ENCODE results near the gene GOLGB1. TPM values are rescaled to one million over a fixed set of nuclear protein-coding genes. Genes with fewer than 3 reads are reported as not detected.

The GOLGB1 gene
- total and polyA plus RNA-seq, 4 experiments from 2014 or later: 1.3 to 49.3 (median 32.3) TPM

DNA sequence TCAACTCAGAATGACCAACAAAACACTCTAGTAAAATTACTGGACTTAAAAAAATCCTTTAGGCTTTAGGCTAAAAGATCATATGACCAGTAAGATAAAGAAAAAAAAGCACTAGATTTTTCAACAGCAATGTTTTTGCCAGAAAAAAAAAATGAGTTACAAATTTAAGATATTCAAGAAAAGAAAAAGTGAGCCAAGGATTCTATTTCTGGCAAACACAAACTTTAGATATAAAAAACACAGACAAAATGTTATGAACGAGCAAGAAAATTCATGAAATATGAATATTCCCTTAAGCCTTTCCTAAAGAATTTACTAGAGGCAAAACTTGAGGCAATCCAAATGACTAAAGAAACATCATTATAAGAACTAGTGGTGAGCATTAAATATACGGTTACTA lies 8.6 kb downstream of the GOLGB1 start:
- H3K36me3 Mint-ChIP-seq: peaks cover 26 to 28% of the 10 kb centered on the region in 2 donors
- no peaks in the 10 kb centered on the region for H3K27me3 ChIP-seq (ENCODE audit: insufficient read depth, low read length)
- no peak overlapping the region for H3K4me3 Mint-ChIP-seq
- POLR2A ChIA-PET (ENCODE audit: partially characterized antibody): no interaction called here
- H3K9me3 Mint-ChIP-seq: peaks cover 0 to 6% (median 2%) of the 10 kb centered on the region in 8 donors
- DNase-seq: no peak
- CTCF ChIA-PET (ENCODE audit: partially characterized antibody): no interaction called here
- H3K36me3 ChIP-seq (ENCODE audit: insufficient read depth, low read length): no peaks in the 10 kb centered on the region
- H3K4me1 Mint-ChIP-seq: peaks cover 29 to 61% (median 40%) of the 10 kb centered on the region in 4 donors
- no peaks in the 10 kb centered on the region for H3K27me3 Mint-ChIP-seq
- no peaks in the 10 kb centered on the region for H3K9me3 ChIP-seq (ENCODE audit: control insufficient read depth in 1 of 2, low read length in 2 of 2)
- peak overlapping the region in 1 of 7 donors; percentile 72 for H3K27ac Mint-ChIP-seq
- peaks cover 14% of the 10 kb centered on the region for H3K4me1 ChIP-seq (ENCODE audit: insufficient read depth, low read length)
- no peak overlapping the region for H3K27ac ChIP-seq (ENCODE audit: low read depth, low read length)
- intact Hi-C loops (cut with micrococcal nuclease): loop anchor here (10.0 kb wide), 2 partner anchors 1146 to 1646 kb away; partner anchors contain the start of genes GSK3B and NDUFB4
- no peak overlapping the region for H3K4me3 ChIP-seq (ENCODE audit: low read length in 2 of 2)

DNA sequence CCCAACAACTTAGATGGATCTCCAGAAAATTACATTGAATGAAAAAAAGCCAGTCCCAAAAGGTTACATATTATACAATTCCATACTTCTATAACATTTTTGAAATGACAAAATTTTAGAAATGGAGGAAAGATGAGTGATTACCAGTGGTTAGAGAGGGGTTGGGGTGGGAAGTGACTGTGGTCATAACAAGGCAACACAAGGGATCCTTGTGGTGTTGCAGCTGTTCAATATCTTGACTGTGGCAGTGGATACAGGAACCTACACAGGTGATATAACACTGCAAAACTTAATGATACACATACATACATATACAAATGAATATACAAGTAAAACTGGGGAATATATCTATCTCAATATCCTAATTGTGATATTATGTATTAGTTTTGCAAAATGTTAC lies 9.6 kb downstream of the GOLGB1 start:
- Mint-ChIP-seq H3K9me3 (peaks cover 0 to 6% (median 2%) of the 10 kb centered on the region in 8 donors), H3K27ac (peak overlapping the region in 1 of 7 donors; percentile 41), H3K27me3 (no peaks in the 10 kb centered on the region), H3K36me3 (peaks cover 26 to 28% of the 10 kb centered on the region in 2 donors), H3K4me1 (peaks cover 33 to 62% (median 47%) of the 10 kb centered on the region in 4 donors), H3K4me3 (peak overlapping the region in 2 of 8 donors; percentile 8 to 10)
- intact Hi-C loops (cut with micrococcal nuclease): loop anchor here (10.0 kb wide), 2 partner anchors 1145 to 1645 kb away; partner anchors contain the start of genes GSK3B and NDUFB4
- ChIA-PET CTCF (ENCODE audit: partially characterized antibody) (no interaction called here), POLR2A (ENCODE audit: partially characterized antibody) (no interaction called here)
- peaks cover 8% of the 10 kb centered on the region for H3K4me1 ChIP-seq (ENCODE audit: insufficient read depth, low read length)
- no peak overlapping the region for H3K4me3 ChIP-seq (ENCODE audit: low read length in 2 of 2)
- no peaks in the 10 kb centered on the region for H3K27me3 ChIP-seq (ENCODE audit: insufficient read depth, low read length)
- H3K9me3 ChIP-seq (ENCODE audit: control insufficient read depth in 1 of 2, low read length in 2 of 2): no peaks in the 10 kb centered on the region
- H3K27ac ChIP-seq (ENCODE audit: low read depth, low read length): no peak overlapping the region
- H3K36me3 ChIP-seq (ENCODE audit: insufficient read depth, low read length): no peaks in the 10 kb centered on the region
- DNase-seq: no peak

DNA sequence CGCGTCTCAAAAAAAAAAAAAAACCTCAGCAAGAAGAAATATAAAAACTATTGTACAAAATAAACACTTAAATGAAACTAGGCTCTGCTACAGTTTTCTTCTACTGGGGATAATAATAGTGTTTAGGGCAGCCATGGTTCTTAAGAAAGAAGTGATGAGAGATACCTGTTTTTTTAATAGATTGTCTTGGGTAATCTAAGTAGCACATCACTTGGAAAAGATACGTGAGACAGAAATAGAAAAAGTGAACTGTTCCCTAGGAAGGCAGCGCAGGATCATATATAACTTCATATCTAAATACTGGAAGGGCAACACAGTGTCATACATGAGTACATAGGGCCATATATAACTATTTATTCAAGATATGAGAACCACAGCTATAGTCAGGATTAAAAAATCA lies 11.9 kb downstream of the GOLGB1 start:
- no peaks in the 10 kb centered on the region for H3K27me3 Mint-ChIP-seq
- peaks cover 37 to 65% (median 53%) of the 10 kb centered on the region in 4 donors for H3K4me1 Mint-ChIP-seq
- Histone ChIP-seq H3K9me3 (ENCODE audit: control insufficient read depth in 1 of 2, low read length in 2 of 2) (no peaks in the 10 kb centered on the region), H3K4me3 (ENCODE audit: low read length in 2 of 2) (no peak overlapping the region), H3K36me3 (ENCODE audit: insufficient read depth, low read length) (no peaks in the 10 kb centered on the region), H3K4me1 (ENCODE audit: insufficient read depth, low read length) (peaks cover 4% of the 10 kb centered on the region), H3K27ac (ENCODE audit: low read depth, low read length) (no peak overlapping the region), H3K27me3 (ENCODE audit: insufficient read depth, low read length) (no peaks in the 10 kb centered on the region)
- ChIA-PET POLR2A (ENCODE audit: partially characterized antibody) (no interaction called here), CTCF (ENCODE audit: partially characterized antibody) (no interaction called here)
- peaks cover 0 to 3% (median 0%) of the 10 kb centered on the region in 8 donors for H3K9me3 Mint-ChIP-seq
- DNase-seq: no peak
- H3K27ac Mint-ChIP-seq: peak overlapping the region in 1 of 7 donors; percentile 11
- H3K36me3 Mint-ChIP-seq: peaks cover 20 to 22% of the 10 kb centered on the region in 2 donors
- H3K4me3 Mint-ChIP-seq: peak overlapping the region in 1 of 8 donors; percentile 2
- intact Hi-C loops (cut with micrococcal nuclease): no loop called here

DNA sequence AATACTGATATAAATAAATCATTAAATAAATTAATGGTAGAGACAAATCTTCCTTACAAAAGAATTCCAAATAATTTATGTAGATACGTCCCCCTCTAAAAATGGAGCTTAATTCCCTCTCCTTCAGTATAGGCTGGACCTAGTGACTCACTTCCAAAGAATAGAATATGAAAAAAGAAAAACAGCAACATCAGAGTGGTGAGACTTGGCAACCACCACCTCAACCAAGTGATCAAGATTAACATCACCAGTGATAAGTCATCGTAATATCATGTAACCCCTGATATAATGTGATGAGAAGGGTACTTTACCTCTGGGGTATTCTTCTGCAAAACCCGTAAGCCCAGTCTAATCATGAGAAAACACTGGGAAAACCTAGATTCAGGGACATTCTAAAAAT lies 13.4 kb downstream of the GOLGB1 start:
- H3K9me3 ChIP-seq (ENCODE audit: control insufficient read depth in 1 of 2, low read length in 2 of 2): no peaks in the 10 kb centered on the region
- H3K36me3 ChIP-seq (ENCODE audit: insufficient read depth, low read length): no peaks in the 10 kb centered on the region
- POLR2A ChIA-PET (ENCODE audit: partially characterized antibody): interaction anchor here (1.0 kb wide), 1 partner anchor 13 kb away, joined by 3 read pairs; the partner anchor contains the start of gene GOLGB1
- intact Hi-C loops (cut with micrococcal nuclease): no loop called here
- CTCF ChIA-PET (ENCODE audit: partially characterized antibody): no interaction called here
- peaks cover 10 to 20% of the 10 kb centered on the region in 2 donors for H3K36me3 Mint-ChIP-seq
- H3K27me3 ChIP-seq (ENCODE audit: insufficient read depth, low read length): no peaks in the 10 kb centered on the region
- no peak overlapping the region for H3K4me3 ChIP-seq (ENCODE audit: low read length in 2 of 2)
- H3K4me1 ChIP-seq (ENCODE audit: insufficient read depth, low read length): peaks cover 4% of the 10 kb centered on the region
- H3K4me3 Mint-ChIP-seq: no peak overlapping the region
- H3K27me3 Mint-ChIP-seq: no peaks in the 10 kb centered on the region
- no peaks in the 10 kb centered on the region for H3K9me3 Mint-ChIP-seq
- H3K27ac ChIP-seq (ENCODE audit: low read depth, low read length): no peak overlapping the region
- peaks cover 42 to 57% (median 51%) of the 10 kb centered on the region in 4 donors for H3K4me1 Mint-ChIP-seq
- no peak overlapping the region for H3K27ac Mint-ChIP-seq
- no peak for DNase-seq

DNA sequence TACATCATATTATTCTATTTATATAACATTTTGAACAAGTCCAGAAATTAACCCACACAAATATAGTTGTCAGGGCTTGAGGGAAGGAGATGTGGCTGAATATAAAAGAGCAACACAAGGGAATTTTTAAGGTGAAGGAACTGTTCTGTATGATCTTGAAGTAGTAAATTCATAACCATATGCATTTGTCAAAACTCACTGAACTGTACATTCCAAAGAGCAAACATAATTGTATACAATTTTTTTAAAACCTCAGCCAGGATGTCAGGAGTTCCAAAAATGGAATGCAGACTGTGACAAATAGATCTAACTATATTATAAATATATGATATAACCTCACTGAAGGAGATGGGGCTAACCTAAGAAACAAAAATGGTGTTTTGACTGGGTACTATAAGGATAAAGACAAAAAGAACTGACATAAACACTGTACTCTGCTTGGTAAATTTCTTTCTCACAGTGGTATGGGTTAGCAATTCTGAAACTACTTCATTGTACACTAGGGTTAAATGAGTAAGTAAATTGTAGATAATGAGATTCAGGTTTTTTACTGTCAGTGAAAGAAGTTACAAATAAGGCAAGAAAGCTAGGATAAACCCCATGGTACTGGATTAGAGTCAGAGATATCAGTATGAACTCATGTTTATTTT lies 14.4 kb downstream of the GOLGB1 start:
- no peak overlapping the region for H3K4me3 Mint-ChIP-seq
- POLR2A ChIA-PET (ENCODE audit: partially characterized antibody): interaction anchor here (0.6 to 1.0 kb wide), 2 partner anchors 17 to 74 kb away, joined by 3 read pairs; partner anchors contain the start of gene HCLS1
- peaks cover 40 to 56% (median 51%) of the 10 kb centered on the region in 4 donors for H3K4me1 Mint-ChIP-seq
- Histone ChIP-seq H3K9me3 (ENCODE audit: control insufficient read depth in 1 of 2, low read length in 2 of 2) (no peaks in the 10 kb centered on the region), H3K4me1 (ENCODE audit: insufficient read depth, low read length) (peaks cover 3% of the 10 kb centered on the region), H3K4me3 (ENCODE audit: low read length in 2 of 2) (no peak overlapping the region), H3K27me3 (ENCODE audit: insufficient read depth, low read length) (no peaks in the 10 kb centered on the region), H3K27ac (ENCODE audit: low read depth, low read length) (no peak overlapping the region), H3K36me3 (ENCODE audit: insufficient read depth, low read length) (peaks cover 6% of the 10 kb centered on the region)
- peaks cover 8 to 24% of the 10 kb centered on the region in 2 donors for H3K36me3 Mint-ChIP-seq
- no peaks in the 10 kb centered on the region for H3K27me3 Mint-ChIP-seq
- intact Hi-C loops (cut with micrococcal nuclease): no loop called here
- DNase-seq: no peak
- H3K27ac Mint-ChIP-seq: peak overlapping the region in 1 of 7 donors; percentile 53
- H3K9me3 Mint-ChIP-seq: no peaks in the 10 kb centered on the region
- CTCF ChIA-PET (ENCODE audit: partially characterized antibody): no interaction called here

DNA sequence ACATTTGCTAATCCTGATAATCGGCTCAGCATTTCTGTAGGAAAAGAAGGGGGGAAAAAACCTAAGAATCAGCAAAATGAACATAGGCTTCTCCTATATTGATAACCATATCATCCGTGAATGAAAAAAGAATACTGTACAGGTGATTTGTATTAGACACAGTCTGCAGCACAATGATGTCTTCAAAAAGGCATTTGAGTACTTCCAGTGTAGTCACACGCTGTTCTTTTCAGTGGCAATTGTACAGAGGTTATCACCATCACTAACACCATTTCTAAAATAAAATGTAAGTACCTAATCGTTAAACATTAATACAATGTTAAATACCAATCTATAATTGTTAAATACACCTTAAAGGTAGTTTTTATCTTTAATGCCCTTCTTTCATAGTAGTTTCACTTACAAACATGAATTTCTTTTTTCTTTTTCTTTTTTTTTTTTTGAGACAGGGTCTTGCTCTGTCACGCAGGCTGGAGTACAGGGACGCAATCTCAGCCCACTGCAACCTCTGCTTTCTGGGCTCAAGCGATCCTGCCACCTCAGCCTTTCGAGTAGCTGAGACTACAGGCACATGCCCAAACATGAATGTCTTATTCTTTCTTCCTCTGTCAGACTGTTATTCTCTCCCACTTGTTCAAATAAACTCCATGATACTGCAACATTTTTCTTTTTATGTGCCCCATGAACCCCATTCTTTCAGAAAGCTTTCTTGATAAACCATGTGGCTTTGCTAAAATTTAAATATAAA lies 18.4 kb downstream of the GOLGB1 start:
- H3K27me3 ChIP-seq (ENCODE audit: insufficient read depth, low read length): no peaks in the 10 kb centered on the region
- ChIA-PET POLR2A (ENCODE audit: partially characterized antibody) (interaction anchor here (1.2 kb wide), 1 partner anchor 70 kb away, joined by 3 read pairs; the partner anchor contains the start of gene HCLS1), CTCF (ENCODE audit: partially characterized antibody) (no interaction called here)
- Mint-ChIP-seq H3K27ac (no peak overlapping the region), H3K4me3 (no peak overlapping the region), H3K4me1 (peaks cover 18 to 30% (median 27%) of the 10 kb centered on the region in 4 donors), H3K36me3 (peaks cover 34 to 38% of the 10 kb centered on the region in 2 donors), H3K27me3 (no peaks in the 10 kb centered on the region), H3K9me3 (no peaks in the 10 kb centered on the region)
- H3K27ac ChIP-seq (ENCODE audit: low read depth, low read length): no peak overlapping the region
- no peak overlapping the region for H3K4me3 ChIP-seq (ENCODE audit: low read length in 2 of 2)
- no peaks in the 10 kb centered on the region for H3K4me1 ChIP-seq (ENCODE audit: insufficient read depth, low read length)
- H3K9me3 ChIP-seq (ENCODE audit: control insufficient read depth in 1 of 2, low read length in 2 of 2): no peaks in the 10 kb centered on the region
- H3K36me3 ChIP-seq (ENCODE audit: insufficient read depth, low read length): peaks cover 30% of the 10 kb centered on the region
- no peak for DNase-seq
- intact Hi-C loops (cut with micrococcal nuclease): no loop called here

DNA sequence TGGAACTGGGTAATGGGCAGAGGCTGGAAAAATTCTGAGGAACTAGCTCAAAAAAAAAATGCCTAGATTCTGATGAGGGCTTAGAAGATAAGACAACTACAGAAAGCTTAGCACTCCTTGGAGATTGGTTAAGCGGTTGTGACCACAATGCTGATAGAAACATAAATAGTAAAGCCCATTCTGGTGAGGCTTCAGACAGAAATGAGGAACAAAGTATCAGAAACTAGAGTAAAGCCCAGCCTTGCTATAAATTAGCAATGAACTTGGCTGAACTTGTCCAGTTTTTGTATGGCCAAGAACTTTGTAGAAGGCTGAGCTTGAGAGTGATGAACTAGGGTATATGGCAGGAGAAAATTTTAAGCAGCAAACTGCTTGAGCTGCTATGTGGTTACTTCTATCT lies 25.4 kb downstream of the GOLGB1 start:
- H3K4me3 ChIP-seq (ENCODE audit: low read length in 2 of 2): no peak overlapping the region
- DNase-seq: no peak
- H3K36me3 ChIP-seq (ENCODE audit: insufficient read depth, low read length): peaks cover 53% of the 10 kb centered on the region
- ChIA-PET POLR2A (ENCODE audit: partially characterized antibody) (no interaction called here), CTCF (ENCODE audit: partially characterized antibody) (no interaction called here)
- intact Hi-C loops (cut with micrococcal nuclease): no loop called here
- no peak overlapping the region for H3K27ac ChIP-seq (ENCODE audit: low read depth, low read length)
- peaks cover 0 to 8% (median 7%) of the 10 kb centered on the region in 4 donors for H3K4me1 Mint-ChIP-seq
- H3K4me3 Mint-ChIP-seq: no peak overlapping the region
- H3K9me3 ChIP-seq (ENCODE audit: control insufficient read depth in 1 of 2, low read length in 2 of 2): no peaks in the 10 kb centered on the region
- H3K27me3 ChIP-seq (ENCODE audit: insufficient read depth, low read length): no peaks in the 10 kb centered on the region
- no peaks in the 10 kb centered on the region for H3K4me1 ChIP-seq (ENCODE audit: insufficient read depth, low read length)
- no peaks in the 10 kb centered on the region for H3K9me3 Mint-ChIP-seq
- H3K36me3 Mint-ChIP-seq: peaks cover 75 to 85% of the 10 kb centered on the region in 2 donors
- H3K27ac Mint-ChIP-seq: peak overlapping the region in 1 of 7 donors; percentile 72
- H3K27me3 Mint-ChIP-seq: no peaks in the 10 kb centered on the region
